ENCODE measurements around the gene GNG4.
"Not testable (repeated sequence)": the region's sequence is repeated elsewhere in the genome, so short reads cannot be mapped to it uniquely, and the experiment has no call there.

Gene GNG4

DNA sequence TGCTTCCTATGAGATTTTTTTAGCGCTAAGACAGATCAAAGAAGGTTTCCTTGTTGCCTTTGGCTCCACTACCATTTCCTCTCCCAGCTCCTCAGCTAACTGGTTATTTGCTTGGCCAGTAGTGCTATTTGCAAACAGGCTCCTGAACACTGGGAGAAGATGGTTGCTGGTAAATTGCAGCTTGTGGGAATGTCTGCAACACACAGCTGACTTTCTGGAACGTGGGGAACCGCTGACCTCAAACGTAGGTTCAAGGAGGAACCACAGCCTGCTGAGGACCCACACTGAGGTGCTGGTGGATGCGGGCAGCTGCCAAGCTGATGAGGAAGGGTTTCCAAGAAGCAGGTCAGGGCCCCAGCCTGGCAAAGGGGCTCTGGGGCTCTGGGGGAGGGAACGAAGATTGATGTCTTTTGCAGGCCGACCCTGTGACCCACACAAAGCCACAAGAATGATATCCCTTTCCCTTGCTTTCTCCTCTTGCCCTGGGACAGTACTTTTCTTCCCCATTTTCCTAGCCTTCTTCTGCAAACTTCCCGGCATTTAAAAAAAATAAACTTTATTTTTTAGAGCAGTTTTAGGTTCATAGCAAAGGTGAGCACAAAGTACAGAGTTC lies 24.8 kb downstream of the GNG4 start:
- no peak for DNase-seq (ENCODE audit: low read depth)

DNA sequence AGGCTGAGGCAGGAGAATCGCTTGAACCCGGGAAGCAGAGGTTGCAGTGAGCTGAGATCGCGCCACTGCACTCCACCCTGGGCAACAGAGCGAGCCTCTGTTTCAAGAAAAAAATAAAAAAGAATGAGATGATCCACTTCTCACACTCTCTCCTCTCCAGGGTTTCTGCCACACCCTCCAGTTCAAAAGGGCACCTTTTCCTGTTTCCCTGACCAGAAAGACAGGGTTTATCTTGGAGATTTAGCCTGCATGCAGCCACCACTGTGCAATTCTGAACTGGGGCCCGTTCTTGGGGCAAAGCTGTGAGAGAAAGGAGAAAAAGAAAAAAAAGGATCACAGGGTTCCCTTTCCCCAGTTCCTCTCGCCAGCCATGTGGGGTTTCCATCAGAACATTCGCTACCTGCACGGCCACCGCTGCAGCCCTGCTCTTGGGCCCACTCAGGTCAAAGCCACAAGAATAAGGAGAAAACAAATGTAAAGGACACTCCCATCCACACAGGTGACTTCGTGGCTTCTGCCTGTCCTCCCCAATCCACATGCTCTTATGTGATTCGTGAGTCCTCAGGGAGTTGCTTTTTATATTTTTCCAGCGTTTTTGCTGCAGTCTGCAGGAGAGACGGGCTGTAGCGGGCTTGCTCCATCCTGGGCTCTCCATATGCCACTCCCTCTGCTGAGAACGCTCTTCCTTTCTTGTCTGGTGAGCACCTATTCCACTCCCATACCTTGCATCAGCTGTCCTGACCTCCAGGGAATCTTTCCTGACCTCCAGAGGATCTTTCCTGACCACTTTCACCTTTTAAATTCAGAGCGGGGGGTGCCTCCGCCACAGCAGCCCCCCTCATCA lies 26.4 kb downstream of the GNG4 start:
- no peak for DNase-seq (ENCODE audit: low read depth)

DNA sequence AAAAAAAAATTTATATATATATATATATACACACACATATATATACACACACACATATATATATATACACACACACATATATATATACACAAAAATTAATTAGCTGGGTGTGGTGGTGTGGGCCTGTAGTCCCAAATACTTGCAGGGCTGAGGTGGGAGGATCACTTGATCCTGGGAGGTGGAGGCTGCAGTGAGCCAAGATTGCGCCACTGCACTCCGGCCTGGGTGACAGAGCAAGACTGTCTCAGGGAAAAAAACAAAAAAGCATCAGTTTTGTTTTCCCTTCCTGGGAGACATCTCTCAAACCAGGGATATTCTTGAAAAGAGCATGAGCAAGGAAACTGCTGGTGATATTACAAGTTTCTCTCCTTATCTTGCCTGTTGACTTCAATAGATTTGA lies 30.4 kb downstream of the GNG4 start:
- DNase-seq (ENCODE audit: low read depth): not testable (repeated sequence)

DNA sequence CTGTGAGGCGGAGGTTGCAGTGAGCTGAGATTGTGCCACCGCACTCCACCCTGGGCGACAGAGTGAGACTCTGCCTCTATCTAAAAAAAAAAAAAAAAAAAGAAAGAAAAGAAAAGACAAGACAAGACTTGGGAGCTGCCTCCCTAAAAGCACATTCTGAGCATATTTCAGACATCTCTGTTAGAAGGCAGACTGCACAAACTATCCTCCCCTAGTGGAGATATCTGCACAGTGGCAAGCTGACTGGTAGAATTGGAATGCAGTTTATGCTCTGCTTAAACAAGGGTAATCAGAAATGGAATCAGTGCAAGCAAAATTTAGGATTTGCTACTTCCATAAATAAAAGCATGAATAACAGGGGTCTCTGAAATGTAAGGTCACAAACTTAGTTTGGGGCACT lies 31.8 kb downstream of the GNG4 start:
- DNase-seq (ENCODE audit: low read depth): no peak

DNA sequence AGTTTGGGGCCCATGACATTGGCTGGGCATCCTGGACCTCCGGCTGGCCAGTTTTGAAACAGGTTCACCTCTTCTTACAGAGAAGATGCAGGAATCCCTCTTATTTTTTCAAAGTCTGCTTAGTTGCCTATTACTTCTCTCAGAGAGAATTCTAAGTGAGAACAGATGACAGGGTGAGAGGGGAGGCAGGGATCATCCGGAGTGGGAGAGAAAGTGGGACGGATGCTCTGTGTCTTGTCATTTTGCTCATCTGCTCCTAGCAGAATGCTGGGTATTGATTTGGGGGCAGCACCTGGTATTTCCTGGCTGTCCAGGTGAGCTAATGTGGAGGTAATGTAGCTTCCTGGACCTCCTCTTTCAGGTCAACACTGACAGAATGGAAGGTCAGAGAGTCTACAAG lies 32.4 kb downstream of the GNG4 start:
- no peak for DNase-seq (ENCODE audit: low read depth)

DNA sequence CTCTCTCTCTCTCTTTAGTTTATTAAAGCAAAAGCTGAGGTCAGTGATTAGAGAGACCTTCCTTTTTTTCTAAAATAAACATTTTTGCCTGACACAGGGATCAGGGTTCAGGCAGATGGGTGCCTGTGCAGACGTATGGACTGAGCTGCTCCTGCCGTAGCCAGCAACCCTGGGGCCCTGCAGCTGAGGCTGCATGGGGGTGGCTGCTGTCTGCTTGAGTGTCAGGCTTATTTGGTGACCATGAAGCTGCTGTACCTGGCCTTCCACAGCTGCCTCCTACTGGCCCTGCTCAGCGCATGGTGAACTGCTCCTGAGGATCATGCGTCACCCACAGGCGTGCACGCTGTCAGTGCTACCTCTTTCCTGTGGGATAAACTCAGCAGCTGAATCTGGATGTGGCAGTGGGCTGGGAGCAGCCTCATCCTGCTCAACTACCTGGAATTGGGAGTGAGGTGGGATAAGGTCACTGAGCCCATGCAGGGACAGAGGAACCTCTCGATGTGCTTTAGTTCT lies 35.1 kb downstream of the GNG4 start:
- no peak for DNase-seq (ENCODE audit: low read depth)

DNA sequence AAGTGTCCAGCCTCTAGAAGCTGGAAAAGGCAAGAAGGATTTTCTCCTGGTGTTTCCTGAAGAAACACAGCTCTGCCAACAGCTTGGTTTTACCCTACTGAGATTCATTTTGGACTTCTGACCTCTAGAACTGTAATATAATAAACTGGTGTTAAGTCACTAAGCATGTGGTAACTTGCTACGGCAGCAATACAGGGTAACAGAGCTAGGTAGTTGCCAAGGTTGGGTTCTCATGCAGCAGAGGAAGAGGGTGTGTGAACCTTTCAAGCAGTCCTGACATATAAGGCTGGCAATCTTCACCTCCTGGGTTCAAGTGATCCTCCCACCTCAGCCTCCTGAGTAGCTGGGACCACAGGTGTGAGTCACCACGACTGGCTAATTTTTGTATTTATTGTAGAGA lies 36.0 kb downstream of the GNG4 start:
- no peak for DNase-seq (ENCODE audit: low read depth)

DNA sequence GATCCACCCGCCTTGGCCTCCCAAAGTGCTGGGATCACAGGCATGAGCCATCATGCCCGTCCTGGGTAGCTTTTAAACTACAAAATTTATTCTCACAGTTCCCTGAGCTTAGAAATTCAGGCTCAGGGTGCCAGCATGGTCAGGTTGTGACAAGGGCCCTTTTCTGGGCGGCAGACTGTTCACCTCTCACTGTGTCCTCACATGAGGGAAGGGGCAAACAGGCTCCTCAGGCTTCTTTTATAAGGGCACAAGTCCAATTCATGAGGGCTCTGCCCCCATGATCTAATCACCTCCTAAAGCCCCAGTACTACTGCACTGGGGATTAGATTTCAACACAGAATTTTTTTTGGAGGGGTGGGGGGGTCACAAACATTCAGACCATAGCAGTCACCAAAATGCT lies 36.8 kb downstream of the GNG4 start:
- DNase-seq (ENCODE audit: low read depth): no peak

DNA sequence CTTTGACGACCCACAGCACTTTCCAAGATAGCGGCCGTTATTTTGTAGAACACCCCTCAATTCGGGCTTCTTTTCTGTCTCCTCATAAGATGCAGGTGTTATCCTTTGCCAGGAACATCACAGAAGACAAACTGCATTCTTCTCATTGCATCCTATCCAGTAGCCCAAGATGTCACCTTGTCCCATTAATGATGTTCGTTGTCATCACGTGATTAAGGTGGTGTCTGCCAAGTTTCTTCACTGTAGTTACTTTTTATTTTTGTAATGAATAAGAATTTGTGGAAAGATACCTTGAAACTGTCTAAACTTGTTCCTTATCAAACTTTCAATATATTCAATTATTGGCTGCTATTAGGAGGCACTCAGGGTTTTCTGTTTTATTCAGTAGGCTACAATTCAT lies 39.4 kb downstream of the GNG4 start:
- DNase-seq (ENCODE audit: low read depth): no peak

DNA sequence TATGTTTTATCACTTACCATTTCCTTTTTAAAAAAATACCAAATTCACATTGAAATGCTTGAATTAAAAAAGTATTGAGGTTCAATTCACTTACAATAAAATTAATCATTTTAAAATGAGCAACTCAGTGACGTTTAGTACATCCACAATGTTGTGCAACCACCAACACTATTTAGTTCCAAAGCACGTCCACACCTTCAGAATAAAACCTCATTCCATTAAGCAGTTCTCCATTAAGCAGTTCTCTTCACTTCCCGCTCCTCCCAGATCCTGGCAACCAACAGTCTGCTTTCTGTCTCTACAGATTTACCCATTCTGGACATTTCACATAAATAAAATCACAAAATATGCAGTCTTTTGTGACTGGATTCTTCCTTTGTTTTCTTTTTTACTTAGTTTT lies 41.3 kb downstream of the GNG4 start:
- DNase-seq (ENCODE audit: low read depth): no peak

DNA sequence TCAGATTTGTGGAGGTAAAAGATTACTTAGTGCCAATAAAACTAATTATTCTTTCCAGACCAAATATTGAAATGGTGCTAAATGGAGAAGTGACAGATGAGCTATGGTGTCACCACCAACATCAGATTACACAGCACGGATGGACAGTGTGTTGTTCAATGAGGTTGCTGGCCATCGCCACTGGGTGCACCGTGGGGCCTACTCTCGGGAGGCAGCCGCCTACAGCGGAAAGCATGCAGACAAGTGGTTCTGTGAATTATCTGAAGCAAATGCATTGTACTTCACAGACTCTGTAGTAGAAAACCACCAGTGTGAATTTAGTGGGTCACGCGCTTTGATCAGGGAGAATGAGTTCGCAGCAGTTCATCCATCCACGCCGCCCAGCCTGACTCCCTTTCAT lies 42.3 kb downstream of the GNG4 start:
- DNase-seq (ENCODE audit: low read depth): no peak

DNA sequence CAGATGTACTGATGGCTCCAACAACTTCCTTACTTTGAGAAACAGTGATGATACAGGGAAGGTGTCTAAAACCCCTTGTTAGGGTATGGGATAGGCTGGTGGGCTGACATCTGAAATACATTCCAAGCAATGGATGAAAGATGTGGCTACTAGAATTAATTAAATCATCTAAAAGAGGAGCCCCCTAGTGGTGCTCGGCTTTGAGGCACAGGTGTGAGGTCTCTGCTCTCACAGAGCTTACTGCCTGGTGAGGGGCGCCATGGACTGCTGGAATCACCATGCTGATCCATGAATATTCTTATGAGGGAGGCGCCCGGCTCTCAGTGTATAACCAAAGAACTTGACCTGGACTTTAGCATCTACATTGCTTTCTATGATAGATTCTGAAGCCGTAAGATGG lies 48.5 kb downstream of the GNG4 start:
- no peak for DNase-seq (ENCODE audit: low read depth)

DNA sequence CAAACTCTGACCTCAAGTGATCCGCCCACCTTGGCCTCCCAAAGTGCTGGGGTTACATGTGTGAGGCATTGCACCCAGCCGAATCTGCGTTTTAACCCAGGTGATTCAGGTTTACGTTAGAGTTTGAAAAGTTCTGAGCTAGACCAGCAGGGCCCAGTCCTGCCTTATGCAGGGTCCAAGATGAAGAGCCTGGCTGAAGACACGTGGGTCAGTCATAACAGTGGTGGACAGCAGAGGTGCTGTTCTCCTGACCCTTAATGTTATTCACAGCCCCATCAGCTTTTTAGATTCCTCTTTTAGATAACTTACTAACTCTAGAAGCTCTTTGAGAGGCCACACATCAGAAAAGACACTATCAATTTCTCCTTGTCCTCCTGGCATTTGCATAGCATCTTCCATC lies 50.0 kb downstream of the GNG4 start:
- DNase-seq (ENCODE audit: low read depth): no peak

DNA sequence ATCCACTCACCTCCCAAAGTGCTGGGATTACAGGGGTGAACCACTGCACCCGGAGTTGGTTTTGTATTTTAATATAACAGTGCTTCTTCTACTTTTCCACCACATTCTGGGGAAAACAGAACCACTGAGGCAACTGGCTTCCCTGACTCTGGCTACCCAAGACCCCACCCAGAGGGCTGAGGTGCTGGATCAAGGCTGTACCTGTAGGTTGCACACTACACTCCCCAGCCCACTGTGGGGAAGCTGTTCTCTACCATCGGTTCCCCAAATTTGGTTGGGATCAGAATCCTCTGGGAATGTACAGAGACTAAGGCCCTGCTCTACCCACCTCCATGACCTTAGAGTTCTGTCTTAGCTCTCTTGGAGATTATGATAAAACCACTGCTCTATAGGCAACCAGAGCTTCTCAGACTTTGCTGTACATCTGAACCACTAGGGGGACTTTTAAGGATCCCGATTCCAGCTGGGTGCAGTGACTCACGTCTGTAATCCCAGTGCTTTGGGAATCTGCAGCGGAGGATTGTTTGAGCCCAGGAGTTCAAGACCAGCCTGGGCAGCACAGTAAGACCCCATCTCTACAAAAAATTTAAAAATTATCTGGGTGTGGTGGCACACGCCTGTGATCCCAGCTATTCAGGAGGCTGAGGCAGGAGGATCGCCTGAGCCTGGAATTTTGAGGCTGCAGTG lies 51.6 kb downstream of the GNG4 start:
- no peak for DNase-seq (ENCODE audit: low read depth)

DNA sequence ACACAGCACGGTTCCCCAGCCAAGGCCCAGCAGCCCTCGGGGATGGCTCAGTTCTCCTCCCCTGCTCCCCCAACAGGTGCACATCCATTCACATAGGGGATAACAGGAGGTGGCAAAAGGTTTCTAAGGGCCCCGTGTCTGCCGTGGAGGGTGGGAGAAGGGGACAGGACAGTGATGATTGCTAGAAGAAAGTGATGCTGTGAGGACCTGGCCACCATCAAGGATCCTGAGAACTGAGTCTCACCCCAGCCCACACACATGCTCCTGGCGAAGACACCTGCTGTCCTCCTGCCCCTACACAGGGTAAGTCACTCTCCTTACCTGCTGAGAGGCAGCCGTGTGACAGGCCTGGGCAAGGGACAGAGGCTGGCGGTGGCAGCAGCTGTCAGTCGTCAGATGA lies 54.5 kb downstream of the GNG4 start:
- DNase-seq (ENCODE audit: low read depth): no peak

DNA sequence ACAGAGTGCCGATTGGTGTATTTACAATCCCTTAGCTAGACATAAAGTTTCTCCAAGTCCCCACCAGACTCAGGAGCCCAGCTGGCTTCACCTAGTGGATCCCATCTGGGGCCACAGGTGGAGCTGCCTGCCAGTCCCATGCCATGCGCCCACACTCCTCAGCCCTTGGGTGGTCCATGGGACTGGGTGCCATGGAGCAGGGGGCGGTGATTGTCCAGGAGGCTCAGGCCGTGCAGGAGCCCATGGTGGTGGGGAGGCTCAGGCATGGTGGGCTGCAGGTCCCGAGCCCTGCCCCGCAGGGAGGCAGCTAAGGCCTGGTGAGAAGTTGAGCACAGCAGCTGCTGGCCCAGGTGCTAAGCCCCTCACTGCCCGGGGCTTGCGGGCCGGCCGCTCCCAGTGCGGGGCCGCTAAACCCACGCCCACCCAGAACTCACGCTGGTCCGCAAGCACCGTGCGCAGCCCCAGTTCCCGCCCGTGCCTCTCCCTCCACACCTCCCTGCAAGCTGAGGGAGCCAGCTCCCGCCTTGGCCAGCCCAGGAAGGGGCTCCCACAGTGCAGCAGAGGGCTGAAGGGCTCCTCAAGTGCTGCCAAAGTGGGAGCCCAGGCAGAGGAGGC lies 55.2 kb downstream of the GNG4 start:
- not testable (repeated sequence) for DNase-seq (ENCODE audit: low read depth)

DNA sequence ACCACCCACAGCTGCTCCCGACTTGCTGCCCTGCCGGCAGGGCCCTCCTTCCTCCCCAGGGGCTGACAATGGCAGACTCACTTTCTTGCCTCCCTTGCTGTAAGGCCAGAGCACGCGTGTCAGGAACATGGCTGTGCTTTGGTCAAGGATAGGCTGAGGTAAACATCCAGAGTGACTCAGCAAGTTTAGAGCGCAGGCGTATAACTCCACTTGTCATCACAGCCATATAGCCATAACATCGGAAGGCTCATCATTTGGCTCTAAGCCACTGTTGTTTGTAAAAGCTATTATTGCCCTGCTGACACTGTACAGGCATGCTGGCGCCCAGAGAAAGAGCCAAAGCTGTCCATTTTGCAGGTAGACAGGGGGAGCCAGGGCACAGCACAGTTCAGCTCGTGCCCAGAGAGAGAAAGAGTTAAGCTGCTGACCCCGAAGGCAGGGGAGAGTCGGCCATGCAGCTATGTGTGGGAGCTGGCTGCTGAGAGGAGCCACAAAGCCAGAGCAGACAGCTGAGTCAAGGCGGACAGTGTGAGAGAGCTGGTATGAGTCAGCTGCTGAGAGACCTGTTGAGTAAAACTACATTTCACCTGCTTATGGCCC lies 60.6 kb downstream of the GNG4 start:
- no peak for DNase-seq (ENCODE audit: low read depth)

DNA sequence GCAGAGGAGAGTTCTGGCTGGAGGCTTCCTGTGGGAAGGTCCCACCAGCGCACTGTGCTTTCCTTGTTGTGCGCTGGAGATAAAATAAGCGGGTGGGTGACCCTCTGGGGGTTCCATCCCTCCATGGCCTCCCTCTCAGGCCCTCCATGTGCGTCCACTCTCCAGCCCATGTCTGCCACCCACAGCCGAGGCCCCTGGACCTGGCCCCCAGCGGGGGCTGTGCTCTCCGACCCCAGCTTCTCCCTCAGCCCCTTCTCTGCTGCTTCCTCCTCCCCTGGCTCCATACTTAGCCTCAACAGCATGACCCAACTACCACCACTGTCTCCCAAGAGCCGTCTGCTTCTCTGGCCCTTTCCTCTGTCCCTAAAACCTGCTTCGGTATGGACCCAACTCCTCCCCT lies 61.4 kb downstream of the GNG4 start:
- DNase-seq (ENCODE audit: low read depth): no peak

DNA sequence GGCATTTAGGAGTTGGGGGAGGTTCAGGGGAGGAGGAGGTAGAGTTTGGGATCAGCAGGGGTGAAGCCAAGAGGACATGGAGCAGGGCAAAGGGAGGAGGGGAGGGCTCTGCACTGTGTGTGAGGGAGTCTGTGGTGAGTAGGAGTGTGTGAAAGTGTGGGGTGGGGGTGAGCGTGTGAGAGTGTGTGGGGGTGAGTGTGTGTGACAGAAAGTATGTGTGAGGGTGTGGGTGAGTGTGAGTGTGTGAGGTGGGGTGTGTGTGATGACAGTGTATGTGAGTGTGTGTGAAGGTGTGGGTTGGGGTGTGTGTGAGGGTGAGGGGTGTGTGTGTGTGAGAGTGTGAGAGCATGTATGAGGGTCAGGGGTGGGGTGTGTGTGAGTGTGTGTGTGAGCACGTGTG lies 62.6 kb downstream of the GNG4 start:
- no peak for DNase-seq (ENCODE audit: low read depth)

DNA sequence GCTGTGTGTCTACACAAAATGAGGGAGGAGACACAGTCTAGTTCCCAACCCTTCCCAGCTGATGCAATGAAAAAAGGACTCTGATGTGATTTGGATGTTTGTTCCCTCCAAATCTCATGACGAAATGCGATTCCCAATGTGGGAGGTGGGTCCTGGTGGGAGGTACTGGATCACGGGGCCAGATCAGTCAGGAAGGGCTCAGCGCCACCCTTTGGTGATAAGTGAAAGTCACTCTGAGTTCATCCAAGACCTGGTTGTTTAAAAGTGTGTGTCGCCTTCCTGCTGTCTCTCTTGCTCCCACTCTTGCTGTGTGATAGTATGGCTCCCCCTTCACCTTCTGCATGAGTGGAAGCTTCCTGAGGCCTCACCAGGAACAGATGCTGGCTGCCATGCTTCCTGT lies 63.2 kb downstream of the GNG4 start:
- DNase-seq (ENCODE audit: low read depth): no peak

DNA sequence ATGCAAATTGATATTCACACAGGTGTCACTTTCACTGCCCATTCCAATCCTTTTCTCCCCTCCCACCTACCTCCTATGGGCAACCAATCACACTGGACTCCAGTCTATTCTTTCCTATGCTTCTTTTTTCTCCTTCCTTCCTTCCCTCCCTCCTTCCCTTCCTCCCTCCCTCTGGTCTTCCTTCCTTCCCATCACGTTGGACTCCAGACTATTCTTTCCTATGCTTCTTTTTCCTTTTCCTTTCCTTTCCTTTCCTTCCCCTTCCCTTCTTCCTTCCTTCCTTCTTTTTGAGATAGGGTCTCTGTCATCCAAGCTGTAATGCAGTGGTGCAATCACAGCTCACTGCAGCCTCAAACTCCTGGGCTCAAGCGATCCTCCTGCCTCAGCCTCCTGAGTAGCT lies 64.6 kb downstream of the GNG4 start:
- DNase-seq (ENCODE audit: low read depth): no peak

DNA sequence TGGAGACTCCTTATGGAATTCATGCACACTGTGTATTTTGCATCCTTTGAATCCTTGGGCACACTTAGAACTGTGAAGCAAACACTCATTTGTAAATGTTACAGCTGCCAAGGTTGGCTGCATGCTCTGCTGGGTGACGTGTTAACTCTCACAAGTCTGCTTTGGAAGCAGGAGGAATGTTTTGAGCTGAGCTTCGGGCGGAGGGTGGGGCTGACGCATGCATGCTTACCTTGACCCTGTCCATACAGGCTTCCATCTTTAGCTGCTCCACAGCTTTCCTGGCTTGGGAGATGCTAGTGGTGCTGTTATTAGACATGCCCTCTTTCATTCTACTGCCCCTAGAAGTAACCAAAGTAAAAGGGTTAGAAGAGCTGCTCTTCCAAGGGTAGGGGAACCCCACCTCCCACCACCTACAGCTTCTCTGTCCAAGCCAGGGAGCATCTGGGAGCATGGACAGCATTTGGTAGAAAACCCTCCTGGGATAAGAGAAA lies 66.0 kb downstream of the GNG4 start:
- no peak for DNase-seq (ENCODE audit: low read depth)
